Panc1 (cell line): ENCODE results near the gene LDLR. TPM values are rescaled to one million over a fixed set of nuclear protein-coding genes. Genes with fewer than 3 reads are reported as not detected.
"Not testable (repeated sequence)": the region's sequence is repeated elsewhere in the genome, so short reads cannot be mapped to it uniquely, and the experiment has no call there.

Experiments used
- ATAC-seq: fragments of 200-7000 bp; cut with Tn5 transposase; 2 replicates; pipeline ENCODE4 v1.9.1; 2020; ENCODE audit warnings: mild to moderate bottlenecking, moderate library complexity
- BruUV-seq: library from RNA; stranded (reverse); fragments of 400-500 nt; replicated peaks from 2 replicates; lab custom pipeline; 2021; lab: Mats Ljungman, UMichigan
- CTCF ChIA-PET: fragments of 300-600 bp; sonication (Branson Sonifier 250); formaldehyde crosslinking; loops from one replicate; lab custom pipeline; 2022; ENCODE audit warnings: antibody characterized with exemption; lab: Charles Lee
- POLR2A ChIA-PET: fragments of 300-600 bp; sonication (Branson Sonifier 250); formaldehyde crosslinking; loops from one replicate; lab custom pipeline; 2022; ENCODE audit warnings: antibody characterized with exemption; lab: Charles Lee
- DNase-seq: peaks from one replicate; pipeline ENCODE4 v3.0.0-alpha.2; 2010; ENCODE audit warnings: low read depth, low spot score
- H3K27ac ChIP-seq: 2 replicates; pipeline ENCODE4 v1.5.1; 2011; ENCODE audit warnings: mild to moderate bottlenecking, low read length, inconsistent platforms
- H3K27me3 ChIP-seq: fragments of 200-500 bp; sonication (Bioruptor generic); 2 replicates; pipeline ENCODE4 v1.6.0; 2014; ENCODE audit warnings: low read length, inconsistent platforms; ENCODE audit not compliant: control insufficient read depth, insufficient read depth
- H3K36me3 ChIP-seq: fragments of 200-500 bp; sonication (Bioruptor generic); 2 replicates; pipeline ENCODE4 v1.5.1; 2014; ENCODE audit warnings: inconsistent platforms, mild to moderate bottlenecking, low read length, moderate library complexity; ENCODE audit not compliant: control insufficient read depth, insufficient read depth
- H3K4me1 ChIP-seq: 2 replicates; pipeline ENCODE4 v1.5.1; 2011; ENCODE audit warnings: inconsistent platforms, mild to moderate bottlenecking, low read length, moderate library complexity; ENCODE audit not compliant: control insufficient read depth, insufficient read depth
- H3K4me3 ChIP-seq, 2 experiments: 2 replicates each; pipeline ENCODE4 v1.5.1; 2011 to 2012; ENCODE audit warnings: low read depth in 2 of 2, low read length in 2 of 2, mild to moderate bottlenecking in 2 of 2, inconsistent platforms in 1 of 2, moderate library complexity in 1 of 2
- H3K9me3 ChIP-seq: fragments of 200-500 bp; sonication (Bioruptor generic); 2 replicates; pipeline ENCODE4 v1.5.1; 2014; ENCODE audit warnings: low read depth, mild to moderate bottlenecking, inconsistent platforms, low read length, moderate library complexity; ENCODE audit not compliant: control insufficient read depth, insufficient read depth
- POLR2AphosphoS5 ChIP-seq: IDR thresholded peaks from 2 replicates; pipeline ENCODE4 v1.6.1; 2012; ENCODE audit warnings: mild to moderate bottlenecking, low read depth, low read length, moderate library complexity
- SIN3A ChIP-seq: IDR thresholded peaks from 2 replicates; pipeline ENCODE4 v1.6.1; 2012; ENCODE audit warnings: low read depth, mild to moderate bottlenecking, low read length, moderate library complexity, borderline replicate concordance; ENCODE audit not compliant: insufficient read depth
- TCF7L2 ChIP-seq: IDR thresholded peaks from 2 replicates; pipeline ENCODE4 v1.6.1; 2011; ENCODE audit warnings: mild to moderate bottlenecking, low read depth, low read length, inconsistent platforms
- in situ Hi-C: cut with HindIII; loops from 2 replicates; pipeline ENCODE4 v1.10.0; 2016; ENCODE audit warnings: low sequenced_read_pairs, low pct_unique_long_range_greater_than_20kb
- intact Hi-C: fragments of 100-400 bp; cut with micrococcal nuclease; formaldehyde crosslinking; loops from one replicate; pipeline ENCODE4 v1.10.0; 2022; ENCODE audit not compliant: unreplicated experiment
- total RNA-seq: library from RNA; stranded (reverse); gene quantifications from one replicate; pipeline ENCODE4 v1.2.1, GENCODE V29; 2021; ENCODE audit not compliant: unreplicated experiment
- TF ChIP-seq, protein P1 (sequence below), 2 experiments: IDR thresholded peaks; 2 replicates each; pipeline ENCODE4 v1.6.1; 2011 to 2012; ENCODE audit warnings: low read depth in 2 of 2, control low read depth in 1 of 2, low read length in 1 of 2, mild to moderate bottlenecking in 1 of 2, moderate library complexity in 1 of 2; ENCODE audit not compliant: insufficient read depth in 1 of 2
- TF ChIP-seq, protein P2 (sequence below): fragments of 450-650 bp; IDR thresholded peaks from 2 replicates; pipeline ENCODE4 v1.5.1; 2017; ENCODE audit warnings: mild to moderate bottlenecking

The LDLR gene
- total RNA-seq, 1 experiment from 2014 or later: 203 TPM

DNA sequence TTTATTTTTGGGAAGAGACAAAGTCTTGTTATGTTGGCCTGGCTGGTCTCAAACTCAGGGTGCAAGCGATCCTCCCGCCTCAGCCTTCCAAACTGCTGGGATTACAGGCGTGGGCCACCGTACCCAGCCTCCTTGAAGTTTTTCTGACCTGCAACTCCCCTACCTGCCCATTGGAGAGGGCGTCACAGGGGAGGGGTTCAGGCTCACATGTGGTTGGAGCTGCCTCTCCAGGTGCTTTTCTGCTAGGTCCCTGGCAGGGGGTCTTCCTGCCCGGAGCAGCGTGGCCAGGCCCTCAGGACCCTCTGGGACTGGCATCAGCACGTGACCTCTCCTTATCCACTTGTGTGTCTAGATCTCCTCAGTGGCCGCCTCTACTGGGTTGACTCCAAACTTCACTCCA lies 27.2 kb downstream of the LDLR start:
- CTCF ChIA-PET: no interaction called here
- in situ Hi-C loops: no loop called here
- DNase-seq: no peak
- Histone ChIP-seq H3K4me3 (no peak overlapping the region), H3K27me3 (no peaks in the 10 kb centered on the region), H3K27ac (no peak overlapping the region), H3K9me3 (no peaks in the 10 kb centered on the region), H3K4me1 (no peaks in the 10 kb centered on the region), H3K36me3 (peaks cover 4% of the 10 kb centered on the region)
- no TSS peak for BruUV-seq
- POLR2A ChIA-PET: no interaction called here
- intact Hi-C loops: no loop called here
- no peak for ATAC-seq
- TF ChIP-seq, protein P1, sequence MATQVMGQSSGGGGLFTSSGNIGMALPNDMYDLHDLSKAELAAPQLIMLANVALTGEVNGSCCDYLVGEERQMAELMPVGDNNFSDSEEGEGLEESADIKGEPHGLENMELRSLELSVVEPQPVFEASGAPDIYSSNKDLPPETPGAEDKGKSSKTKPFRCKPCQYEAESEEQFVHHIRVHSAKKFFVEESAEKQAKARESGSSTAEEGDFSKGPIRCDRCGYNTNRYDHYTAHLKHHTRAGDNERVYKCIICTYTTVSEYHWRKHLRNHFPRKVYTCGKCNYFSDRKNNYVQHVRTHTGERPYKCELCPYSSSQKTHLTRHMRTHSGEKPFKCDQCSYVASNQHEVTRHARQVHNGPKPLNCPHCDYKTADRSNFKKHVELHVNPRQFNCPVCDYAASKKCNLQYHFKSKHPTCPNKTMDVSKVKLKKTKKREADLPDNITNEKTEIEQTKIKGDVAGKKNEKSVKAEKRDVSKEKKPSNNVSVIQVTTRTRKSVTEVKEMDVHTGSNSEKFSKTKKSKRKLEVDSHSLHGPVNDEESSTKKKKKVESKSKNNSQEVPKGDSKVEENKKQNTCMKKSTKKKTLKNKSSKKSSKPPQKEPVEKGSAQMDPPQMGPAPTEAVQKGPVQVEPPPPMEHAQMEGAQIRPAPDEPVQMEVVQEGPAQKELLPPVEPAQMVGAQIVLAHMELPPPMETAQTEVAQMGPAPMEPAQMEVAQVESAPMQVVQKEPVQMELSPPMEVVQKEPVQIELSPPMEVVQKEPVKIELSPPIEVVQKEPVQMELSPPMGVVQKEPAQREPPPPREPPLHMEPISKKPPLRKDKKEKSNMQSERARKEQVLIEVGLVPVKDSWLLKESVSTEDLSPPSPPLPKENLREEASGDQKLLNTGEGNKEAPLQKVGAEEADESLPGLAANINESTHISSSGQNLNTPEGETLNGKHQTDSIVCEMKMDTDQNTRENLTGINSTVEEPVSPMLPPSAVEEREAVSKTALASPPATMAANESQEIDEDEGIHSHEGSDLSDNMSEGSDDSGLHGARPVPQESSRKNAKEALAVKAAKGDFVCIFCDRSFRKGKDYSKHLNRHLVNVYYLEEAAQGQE (IDR thresholded peaks at IDR 0.05; ENCODE audit: insufficient read depth in 1 of 2, low read depth in 2 of 2, low read length in 1 of 2): no peak
- no peak for TF ChIP-seq TCF7L2
- TF ChIP-seq, protein P2, sequence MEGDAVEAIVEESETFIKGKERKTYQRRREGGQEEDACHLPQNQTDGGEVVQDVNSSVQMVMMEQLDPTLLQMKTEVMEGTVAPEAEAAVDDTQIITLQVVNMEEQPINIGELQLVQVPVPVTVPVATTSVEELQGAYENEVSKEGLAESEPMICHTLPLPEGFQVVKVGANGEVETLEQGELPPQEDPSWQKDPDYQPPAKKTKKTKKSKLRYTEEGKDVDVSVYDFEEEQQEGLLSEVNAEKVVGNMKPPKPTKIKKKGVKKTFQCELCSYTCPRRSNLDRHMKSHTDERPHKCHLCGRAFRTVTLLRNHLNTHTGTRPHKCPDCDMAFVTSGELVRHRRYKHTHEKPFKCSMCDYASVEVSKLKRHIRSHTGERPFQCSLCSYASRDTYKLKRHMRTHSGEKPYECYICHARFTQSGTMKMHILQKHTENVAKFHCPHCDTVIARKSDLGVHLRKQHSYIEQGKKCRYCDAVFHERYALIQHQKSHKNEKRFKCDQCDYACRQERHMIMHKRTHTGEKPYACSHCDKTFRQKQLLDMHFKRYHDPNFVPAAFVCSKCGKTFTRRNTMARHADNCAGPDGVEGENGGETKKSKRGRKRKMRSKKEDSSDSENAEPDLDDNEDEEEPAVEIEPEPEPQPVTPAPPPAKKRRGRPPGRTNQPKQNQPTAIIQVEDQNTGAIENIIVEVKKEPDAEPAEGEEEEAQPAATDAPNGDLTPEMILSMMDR: no peak
- TF ChIP-seq SIN3A: no peak
- TF ChIP-seq POLR2AphosphoS5: no peak

DNA sequence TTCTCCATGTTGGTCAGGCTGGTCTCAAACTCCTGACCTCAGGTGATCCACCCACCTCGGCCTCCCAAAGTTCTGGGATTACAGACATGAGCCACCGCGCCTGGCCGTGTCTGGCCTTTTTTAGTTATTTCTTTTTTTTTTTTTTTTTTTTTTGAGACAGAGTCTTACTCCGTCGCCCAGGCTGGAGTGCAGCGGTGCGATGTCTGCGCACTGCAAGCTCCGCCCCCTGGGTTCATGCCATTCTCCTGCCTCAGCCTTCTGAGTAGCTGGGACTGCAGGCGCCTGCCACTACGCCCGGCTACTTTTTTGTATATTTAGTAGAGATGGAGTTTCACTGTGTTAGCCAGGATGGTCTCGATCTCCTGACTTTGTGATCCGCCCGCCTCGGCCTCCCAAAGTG lies 32.7 kb downstream of the LDLR start:
- H3K27ac ChIP-seq, H3K4me3 ChIP-seq, DNase-seq, H3K4me1 ChIP-seq, in situ Hi-C loops, POLR2A ChIA-PET, BruUV-seq, H3K27me3 ChIP-seq, H3K9me3 ChIP-seq, H3K36me3 ChIP-seq, ATAC-seq, CTCF ChIA-PET: not testable (repeated sequence)
- intact Hi-C loops: loop anchor here (10.0 kb wide), 1 partner anchor 87 kb away; no protein-coding TSS in a partner anchor

DNA sequence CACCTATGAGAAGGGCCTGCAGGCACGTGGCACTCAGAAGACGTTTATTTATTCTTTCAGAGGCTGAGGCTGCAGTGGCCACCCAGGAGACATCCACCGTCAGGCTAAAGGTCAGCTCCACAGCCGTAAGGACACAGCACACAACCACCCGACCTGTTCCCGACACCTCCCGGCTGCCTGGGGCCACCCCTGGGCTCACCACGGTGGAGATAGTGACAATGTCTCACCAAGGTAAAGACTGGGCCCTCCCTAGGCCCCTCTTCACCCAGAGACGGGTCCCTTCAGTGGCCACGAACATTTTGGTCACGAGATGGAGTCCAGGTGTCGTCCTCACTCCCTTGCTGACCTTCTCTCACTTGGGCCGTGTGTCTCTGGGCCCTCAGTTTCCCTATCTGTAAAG lies 33.9 kb downstream of the LDLR start:
- Histone ChIP-seq H3K27me3 (no peaks in the 10 kb centered on the region), H3K4me3 (no peak overlapping the region), H3K4me1 (no peaks in the 10 kb centered on the region), H3K9me3 (no peaks in the 10 kb centered on the region), H3K27ac (no peak overlapping the region), H3K36me3 (peaks cover 6% of the 10 kb centered on the region)
- no peak for TF ChIP-seq SIN3A
- TF ChIP-seq TCF7L2: no peak
- TF ChIP-seq, protein P1 (IDR thresholded peaks at IDR 0.05; ENCODE audit: insufficient read depth in 1 of 2, low read depth in 2 of 2, low read length in 1 of 2): no peak
- TF ChIP-seq, protein P2: no peak
- no peak for TF ChIP-seq POLR2AphosphoS5
- no TSS peak for BruUV-seq
- ATAC-seq: no peak
- intact Hi-C loops (loop anchor here (10.0 kb wide), 1 partner anchor 88 kb away; no protein-coding TSS in a partner anchor), in situ Hi-C loops (no loop called here)
- no peak for DNase-seq
- POLR2A ChIA-PET: no interaction called here
- CTCF ChIA-PET: no interaction called here
